Measurements from ENCODE around the gene DDO.
"Not testable (repeated sequence)": the region's sequence is repeated elsewhere in the genome, so short reads cannot be mapped to it uniquely, and the experiment has no call there.

DDO gene

DNA sequence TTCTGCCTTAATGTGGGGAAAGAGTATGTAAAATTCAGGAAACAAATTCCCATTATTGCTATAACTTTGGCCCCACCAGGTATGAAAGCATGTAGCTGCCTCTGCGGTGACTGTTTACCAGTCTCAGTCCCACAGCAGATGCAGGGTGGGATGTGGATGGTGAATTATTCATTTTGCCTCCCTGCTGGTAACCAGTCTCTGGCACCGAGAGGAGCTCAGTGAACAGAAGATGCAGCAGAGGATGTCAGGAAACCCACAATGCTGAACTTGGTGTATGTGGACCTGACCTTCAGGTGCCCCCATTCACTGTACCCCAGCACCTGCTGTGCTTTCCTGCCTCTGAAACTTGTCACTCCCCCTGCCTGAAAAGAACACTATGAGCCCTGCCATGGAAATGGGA lies 48.4 kb downstream of the DDO start:
- DNase-seq, result no peak

DNA sequence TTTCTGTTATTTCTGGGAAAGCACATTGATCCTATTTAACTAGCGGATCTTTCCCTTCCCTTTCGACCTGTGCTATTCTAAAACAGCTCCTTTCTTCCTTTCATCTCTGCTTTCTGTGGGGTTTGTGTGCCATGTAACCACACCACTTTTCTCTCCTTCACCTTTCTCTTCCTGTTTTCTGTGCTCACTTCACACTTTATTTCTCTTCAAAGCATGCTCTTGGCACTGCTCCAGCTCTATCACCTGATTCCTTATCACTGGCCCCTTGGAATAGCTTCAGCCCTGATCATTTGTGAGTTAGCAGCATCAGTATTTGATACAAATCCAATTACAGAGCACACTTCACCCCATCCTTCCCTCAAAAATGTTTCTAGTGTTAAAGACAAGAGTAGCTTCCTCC lies 49.1 kb downstream of the DDO start:
- DNase-seq, result no peak

DNA sequence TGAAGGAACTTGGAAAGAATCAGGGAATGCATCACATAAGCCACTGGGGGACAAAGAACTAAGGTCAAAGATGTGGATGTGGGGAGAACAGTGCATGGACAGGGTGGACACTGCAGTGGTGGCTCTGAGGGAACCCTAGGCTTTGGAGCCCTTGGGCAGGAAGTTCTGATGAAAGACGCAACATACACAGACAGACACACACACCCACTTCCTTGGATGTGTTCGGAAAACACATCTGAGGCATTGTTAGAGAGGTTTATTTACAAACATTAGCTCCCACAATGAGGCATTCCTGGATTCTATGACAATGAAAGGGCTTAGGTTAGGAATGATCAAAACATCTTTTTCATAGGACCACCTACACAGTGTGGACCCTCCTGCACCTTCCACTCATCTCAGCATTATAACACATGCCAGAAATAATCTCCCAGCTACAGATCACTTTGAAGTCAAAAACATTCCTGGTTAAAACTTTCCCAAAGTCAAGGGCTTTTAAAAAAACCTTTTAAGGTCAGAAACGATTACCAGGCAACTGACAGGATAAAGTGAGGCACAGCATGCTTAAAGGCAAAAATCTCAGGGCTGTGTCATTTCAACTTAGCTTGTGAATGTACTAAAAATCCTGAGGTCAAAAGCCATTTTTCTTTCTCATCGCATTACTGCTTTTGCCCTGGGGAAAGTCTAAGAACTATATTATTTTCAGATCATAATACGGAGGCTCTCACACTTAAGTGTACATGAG lies 50.8 kb downstream of the DDO start:
- DNase-seq, result no peak

DNA sequence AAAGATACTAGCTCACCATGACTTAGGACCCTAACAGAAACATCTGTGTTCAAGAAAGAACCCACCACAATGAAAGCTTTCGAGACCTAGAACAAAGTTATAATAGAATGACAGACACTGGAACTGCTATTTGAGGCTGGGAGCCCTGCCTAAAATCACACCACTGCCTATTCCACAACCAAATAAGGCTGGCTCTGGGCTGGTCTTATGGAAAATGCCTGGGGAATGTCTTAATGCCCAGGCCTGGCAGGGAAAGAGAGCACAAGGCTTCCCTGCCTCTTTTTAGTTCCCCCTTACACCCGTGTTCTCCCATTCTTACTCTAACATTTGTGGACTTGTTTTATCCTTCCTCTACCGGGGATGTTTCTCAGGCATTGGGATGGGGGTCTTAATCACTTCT lies 51.6 kb downstream of the DDO start:
- no peak for DNase-seq

DNA sequence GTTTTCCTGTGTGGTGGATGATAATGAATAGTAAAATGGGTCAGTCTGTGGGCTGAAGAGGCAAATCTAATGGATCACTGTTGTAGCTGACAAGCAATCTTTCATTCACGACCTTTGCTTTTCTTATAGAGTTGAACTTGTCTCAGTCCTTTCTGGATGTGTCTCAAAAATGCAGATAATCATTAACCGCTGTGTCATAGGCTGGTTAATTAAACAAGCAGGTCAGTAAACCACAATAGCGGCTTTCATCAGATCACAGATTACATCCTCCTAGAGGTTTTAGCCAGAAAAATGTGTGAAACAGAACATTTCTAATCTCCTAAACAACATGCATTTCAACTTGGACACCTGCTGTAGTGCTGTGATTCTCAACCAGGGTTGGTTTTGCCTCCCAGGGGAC lies 54.7 kb downstream of the DDO start:
- no peak for DNase-seq

DNA sequence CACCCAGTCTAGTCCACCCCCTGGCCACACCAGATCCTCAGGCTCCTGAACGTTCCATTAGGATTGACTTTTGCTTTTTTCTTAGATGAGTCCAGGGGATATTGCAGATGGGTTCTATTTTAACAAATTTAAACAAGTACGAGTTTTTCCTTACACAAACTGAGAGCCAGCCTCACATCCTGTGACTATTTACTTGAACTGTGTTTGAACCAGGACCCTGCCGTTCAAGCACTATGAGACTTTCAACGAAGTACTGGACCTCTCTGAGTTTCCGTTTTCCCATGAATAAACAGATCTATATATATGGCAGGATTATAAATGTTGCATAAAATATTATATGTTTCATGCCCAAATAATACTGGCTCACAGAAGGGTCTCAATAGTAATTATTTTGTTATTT lies 55.8 kb downstream of the DDO start:
- no peak for DNase-seq

DNA sequence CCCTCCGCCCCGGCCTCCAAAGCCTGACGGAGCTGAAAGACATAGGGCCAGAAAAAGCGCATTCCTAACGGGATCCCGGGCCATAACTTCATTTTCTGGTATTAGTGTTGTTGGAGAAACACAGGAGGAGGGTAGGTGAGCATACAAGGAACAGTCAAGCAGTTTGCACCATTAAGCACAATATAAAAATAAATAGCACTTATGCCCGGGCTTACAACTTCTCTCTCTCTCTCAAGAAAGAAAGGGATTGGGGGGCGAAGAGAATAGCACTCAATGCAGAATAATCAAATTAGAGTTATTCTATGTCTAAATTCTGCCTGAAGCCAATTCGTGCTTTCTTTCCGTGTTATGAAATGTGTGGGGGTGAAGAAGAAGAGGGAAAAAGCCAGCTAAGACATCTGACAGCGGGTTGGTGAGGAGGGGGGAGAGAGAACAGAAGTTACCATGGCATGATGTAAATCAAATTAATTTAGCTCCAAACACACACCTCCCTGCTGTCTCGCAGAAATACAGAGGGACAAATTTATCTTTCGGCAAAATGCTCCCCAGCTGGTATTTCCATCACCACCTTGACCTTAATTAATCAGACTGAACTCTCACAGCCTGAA lies 56.7 kb downstream of the DDO start:
- no peak for DNase-seq

DNA sequence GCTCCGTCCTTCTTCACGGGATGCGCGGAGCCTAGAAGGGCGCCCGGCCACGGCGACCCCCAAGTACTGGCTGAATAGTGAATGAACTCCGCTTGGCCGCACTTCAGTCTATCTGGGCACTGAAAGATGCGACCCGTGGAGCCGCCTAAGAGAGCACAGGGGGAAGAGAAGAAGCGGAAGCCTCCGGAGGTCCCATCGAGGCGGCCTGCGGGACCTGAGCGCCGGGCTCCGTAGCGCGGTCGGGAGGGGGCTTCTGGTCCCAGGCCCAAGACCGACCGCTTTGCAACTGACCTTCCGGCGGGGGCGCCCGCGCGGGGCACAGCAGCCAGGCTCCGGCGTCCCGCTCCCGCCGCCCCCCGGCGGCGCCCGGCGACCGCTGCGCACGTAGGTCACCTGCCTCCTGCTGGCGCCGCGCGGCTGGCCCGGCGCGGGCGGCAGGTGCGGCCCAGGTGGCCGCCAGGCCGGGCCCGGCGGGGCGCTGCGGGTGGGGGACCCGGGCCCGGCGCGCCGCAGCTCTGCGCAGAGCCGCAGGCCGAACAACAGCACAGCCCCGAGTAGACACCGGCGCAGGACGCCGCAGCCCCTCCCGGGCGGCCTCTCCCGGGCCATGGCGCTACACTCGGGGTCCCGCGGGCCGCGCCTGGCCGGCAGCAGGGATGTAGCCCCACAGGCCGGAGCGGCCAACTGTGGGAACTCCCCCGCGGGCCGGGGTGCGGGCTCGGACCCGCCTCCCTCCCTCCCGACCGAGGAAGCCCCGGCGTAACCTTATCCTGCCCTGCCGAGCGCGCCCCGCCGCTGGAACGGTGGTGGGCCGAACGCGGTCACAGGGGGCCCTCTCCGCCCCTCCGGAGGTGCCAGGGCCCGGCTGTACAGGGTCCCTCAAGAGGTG lies 57.5 kb downstream of the DDO start, which contains the start of gene METTL24:
Gene METTL24, minus strand, starts transcription at position 686 of the 889 bp plus-strand sequence. Its CDS starts 77 bp downstream, at position 609.
- peak in 1 of 2 donors; percentile 5 for DNase-seq

DNA sequence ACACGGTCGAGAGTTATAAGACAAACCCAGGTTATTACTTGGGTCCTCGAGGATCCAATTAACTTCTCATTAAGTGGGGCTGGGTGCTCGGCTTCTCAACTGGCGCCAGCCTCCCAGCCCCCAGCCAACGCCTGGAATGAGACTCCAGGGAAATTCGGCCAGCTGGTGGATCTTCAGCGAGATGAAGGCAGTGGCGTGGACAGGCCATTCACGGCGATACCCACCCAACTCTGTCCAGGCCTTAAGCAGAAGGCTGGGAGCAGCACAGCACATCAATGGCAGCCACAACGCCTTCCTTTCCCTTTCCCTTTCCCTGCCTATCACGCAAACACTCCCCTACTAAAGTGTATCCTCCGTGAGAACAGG lies 58.1 kb downstream of the DDO start:
- DNase-seq, result no peak

DNA sequence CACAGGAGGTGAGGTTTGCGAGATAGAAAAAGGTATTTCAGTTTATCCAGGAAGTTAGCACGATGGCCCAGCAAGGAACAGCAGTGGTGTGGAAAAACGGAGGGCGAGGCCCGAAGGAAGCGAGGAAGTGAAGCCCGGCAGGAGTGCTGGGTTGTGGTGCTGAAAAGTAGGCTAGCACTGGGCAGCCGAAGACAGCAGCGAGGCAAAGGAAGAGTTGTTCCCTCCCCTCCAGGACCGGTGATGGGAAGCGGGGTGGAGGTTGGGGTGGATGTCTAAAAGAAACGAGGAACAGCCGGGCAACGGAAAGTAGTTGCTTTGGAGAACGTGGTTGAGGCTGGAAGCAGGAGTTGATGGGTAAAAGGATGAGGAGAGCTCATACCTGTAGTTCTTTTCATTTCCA lies 58.6 kb downstream of the DDO start:
- no peak for DNase-seq

DNA sequence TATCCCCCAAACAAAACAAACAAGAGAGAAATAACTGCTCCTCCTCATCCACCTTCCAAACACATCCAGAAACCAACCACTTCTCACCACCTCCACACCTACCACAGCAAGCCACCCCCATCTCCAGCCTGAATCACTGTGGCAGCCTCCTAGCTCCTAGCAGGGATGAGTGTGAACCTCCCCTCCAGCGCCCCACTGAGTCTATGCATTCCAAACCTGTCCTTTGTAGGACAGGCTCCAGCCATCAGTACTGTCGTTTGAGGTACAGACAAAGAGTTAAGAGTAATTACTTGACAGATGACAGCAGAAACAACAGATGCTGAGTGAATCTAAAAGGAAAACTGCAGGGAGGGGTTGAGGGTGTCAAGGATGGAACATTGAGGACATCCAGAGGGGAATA lies 59.6 kb downstream of the DDO start:
- DNase-seq, result no peak

DNA sequence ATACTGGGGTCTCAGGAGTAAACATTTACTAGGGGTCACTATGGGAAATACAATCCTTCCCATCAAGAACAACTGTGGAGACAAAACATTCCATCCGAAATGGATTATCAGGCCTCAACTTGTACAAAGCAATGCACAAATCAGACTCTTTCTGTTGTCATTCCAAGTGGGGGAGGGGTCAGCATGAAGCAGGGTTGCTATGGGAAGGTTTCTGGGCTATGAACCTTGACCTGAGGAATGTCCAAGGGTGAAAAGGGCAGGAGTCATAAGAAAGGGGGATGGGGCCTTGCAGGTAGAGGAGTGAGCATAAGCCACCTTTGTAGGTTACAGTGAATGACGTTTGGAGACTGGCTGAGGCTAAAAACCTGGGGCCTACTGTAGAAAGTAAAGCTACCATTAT lies 60.4 kb downstream of the DDO start:
- DNase-seq, result no peak

DNA sequence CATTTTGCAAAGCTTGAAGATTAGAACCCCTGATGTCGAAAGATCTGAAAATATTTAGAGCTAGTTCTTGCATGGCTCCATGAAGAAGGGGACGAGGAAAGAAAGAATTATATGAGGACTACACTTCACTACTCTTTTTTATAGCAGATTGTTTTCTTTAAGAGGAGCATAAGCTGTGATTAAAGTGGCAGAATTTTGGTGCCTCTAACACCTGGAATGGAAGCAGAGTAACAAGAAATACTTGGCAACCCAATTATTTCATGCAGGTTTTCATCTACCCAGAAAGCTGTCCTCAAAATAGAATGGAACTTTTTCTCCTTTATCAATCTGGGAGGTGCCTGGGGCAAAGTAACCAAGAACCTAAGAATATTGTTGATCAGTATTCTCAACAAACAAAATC lies 61.2 kb downstream of the DDO start:
- DNase-seq, result no peak

DNA sequence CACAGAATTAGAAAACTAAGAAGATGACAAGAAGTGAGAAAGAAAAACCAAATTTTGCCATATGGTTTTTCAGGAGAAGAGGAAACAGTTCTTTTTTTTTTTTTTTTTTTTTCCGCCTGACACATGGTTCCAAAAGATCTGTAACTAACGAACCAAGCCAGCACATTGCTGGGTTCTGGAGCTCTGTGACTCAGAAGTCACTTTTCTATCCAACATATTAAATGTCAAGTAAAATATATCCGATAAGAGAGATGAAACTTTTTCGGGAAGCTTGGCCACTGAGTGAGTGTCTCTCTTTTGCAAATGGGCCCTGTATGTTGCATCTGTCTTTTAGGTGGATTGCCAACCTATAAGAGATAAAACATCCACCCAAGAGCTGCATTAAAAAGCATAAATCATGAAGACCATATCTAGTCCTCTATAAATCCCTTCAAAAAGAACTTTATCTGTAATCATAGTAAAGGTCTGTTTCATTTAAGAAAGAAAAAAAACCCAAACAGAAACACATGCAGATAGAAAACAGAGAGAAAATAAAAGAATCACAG lies 61.8 kb downstream of the DDO start:
- no peak for DNase-seq

DNA sequence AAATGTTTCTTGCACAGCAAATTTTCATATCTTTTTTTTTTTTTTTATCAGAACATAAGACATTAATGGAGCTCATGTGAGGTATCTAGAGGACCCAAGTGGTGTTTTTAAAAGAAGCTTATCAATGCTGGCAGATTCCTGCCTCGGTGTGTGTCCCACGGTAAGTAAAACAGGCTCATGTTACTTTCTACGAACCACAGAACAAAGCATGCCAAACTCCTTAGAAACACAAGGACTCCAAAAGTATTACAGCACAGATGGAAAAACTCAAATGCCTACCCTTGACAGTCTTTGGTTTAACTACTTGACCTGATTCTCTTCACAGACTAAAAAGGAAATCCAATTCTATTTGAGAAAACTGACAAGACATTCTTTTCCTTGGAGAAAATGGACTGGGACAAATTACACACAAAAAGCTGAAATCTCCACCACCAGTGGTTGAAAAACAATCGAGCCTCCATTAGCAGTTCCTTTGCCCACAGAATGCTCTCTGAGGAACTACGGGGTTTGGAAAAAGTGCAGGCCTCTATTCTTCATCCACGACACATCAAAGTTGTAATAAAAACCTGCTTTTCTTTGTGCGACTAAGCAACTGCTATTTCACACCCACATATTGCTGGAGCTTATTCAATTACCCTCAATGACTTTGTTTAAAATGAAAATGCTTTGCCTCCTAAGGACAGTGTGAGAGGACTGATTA lies 62.7 kb downstream of the DDO start:
- no peak for DNase-seq

DNA sequence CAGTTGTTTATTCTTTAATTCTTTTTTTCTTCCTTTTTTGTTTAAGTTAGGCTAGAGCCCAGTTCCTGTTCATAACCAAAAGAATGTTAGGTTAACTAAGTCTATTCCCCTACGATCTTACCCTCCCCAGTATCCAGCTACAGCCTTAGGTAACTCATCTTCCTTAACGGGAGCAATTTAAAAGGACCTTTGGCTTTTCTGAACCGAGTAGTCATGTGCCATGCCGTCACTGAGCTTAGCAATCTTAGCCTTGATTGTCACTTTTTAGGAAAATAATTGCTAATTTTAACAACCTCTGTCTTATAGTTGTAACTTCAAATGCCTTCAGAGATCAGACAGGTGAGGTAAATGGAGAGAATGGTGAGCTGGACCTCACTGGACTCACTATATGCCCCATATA lies 63.4 kb downstream of the DDO start:
- no peak for DNase-seq

DNA sequence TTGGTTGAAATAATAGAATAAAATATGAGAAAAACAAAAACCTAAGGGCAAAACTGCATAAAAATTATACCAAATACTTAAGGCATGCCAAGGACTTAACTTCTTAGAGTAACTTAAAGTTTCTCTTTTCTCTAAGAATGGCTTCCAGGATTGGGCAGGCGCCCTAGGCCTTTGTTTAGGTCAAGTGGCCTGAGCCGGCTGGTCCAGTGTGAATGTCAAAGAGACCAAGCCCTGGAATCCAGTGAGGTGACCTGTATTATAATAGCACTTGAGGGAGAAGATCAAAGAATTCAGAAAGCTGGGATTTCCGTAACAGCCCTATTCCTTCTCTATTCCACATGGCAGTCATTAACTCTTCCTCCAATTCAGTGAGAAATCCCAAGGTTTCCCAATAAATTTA lies 63.8 kb downstream of the DDO start:
- DNase-seq, result no peak

DNA sequence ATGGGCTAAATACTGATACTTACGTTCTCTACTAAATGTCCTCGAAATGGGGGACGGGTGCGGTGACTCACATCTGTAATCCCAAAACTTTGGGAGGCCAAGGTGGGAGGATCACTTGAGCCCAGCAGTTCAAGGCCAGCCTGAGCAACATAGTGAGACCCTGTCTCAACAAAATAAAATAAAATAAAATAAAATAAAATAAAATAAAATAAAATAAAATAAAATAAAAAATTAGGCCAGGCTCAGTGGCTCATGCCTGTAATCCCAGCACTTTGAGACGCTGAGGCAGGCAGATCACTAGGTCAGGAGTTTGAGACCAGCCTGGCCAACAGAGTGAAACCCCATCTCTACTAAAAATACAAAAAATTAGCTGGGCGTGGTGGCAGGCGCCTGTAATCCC lies 64.8 kb downstream of the DDO start:
- not testable (repeated sequence) for DNase-seq

DNA sequence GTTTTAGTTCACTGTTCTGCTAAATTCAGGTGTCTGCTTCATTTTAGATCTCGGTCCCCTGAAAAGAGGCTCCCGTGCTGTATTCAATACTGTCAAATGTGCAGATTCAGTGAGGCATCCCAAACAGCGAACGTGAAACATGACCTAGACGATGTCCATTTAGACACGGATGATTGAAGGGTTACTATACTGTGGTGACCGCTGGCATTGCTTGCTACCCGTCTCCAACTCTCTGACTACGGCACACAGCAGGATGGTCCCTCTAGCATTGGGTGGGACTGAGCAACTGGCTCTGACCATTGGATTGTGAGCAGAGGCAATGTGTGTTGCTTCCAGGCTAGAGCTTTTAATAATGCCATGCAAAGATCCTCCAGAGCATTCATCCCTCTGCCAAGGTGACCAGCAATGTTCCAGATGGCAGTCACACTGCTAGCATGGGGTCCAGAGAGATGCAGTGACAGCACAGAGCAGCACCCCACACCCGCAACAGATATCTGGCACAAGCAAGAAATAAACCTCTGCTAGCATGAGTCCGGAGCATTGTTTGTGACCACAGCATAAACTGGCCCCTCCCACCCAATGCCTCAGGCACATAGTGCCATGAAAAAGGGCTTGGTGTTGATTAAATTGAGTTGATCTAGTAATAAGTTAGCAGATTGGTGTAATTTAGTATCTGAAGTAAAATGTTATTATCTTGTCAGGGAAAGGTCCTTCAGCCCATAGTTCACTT lies 66.2 kb downstream of the DDO start:
- DNase-seq, result no peak

DNA sequence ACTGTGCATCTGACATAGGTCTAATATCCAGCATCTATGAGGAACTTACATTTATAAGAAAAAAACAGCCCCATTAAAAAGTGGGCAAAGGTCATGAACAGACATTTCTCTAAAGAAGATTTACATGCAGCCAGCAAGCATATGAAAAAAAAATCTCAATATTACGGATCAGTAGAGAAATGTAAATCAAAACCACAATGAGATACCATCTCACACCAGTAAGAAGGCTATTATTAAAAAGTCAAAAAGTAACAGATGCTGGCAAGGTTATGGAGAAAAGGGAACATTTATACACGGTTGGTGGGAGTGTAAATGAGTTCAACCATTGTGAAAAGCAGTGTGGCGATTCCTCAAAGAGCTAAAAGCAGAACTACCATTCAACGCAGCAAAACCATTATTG lies 70.3 kb downstream of the DDO start:
- DNase-seq, result peak; percentile 11 to 12

DNA sequence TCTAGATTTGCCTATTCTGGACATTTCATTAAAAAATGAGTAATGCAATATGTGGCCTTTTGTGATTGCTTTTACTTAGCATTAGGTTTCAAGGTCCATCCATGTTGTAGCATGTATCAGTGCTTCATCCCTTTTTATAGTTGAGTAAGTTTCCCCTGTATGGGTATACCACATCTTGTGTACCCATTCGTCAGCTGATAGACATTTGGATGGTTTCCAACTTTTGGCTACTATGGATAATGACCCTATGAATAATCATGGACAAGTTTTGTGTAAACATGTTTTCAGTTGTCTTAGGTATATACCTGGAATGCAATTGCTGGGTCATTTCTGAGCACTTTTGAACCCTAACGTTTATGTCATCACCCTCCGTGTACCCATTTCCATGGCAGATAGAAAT lies 72.6 kb downstream of the DDO start:
- no peak for DNase-seq
